Liver (tissue), 3 donors: ENCODE data around the gene PRPF6.

Experiments used
- GABPA ChIP-seq, 2 donors: IDR thresholded peaks in 1 of 2; conservative IDR thresholded peaks in 1 of 2; 2 replicates each; pipeline ENCODE4 v1.6.1; 2016; ENCODE audit warnings: antibody characterized with exemption in 2 of 2, mild to moderate bottlenecking in 1 of 2, moderate library complexity in 1 of 2
- JUND ChIP-seq, 2 donors: IDR thresholded peaks; 2 replicates each; pipeline ENCODE4 v1.6.1; 2016; ENCODE audit warnings: antibody characterized with exemption in 2 of 2
- RAD21 ChIP-seq, 2 donors: IDR thresholded peaks; 2 replicates each; pipeline ENCODE4 v1.6.1; 2016; ENCODE audit warnings: antibody characterized with exemption in 2 of 2, mild to moderate bottlenecking in 2 of 2
- TF ChIP-seq, protein P1 (sequence below): IDR thresholded peaks from 2 replicates; pipeline ENCODE4 v1.6.1; 2016; ENCODE audit warnings: antibody characterized with exemption
- TF ChIP-seq, protein P2 (sequence below): fragments of 150-350 bp; IDR thresholded peaks from 2 replicates; pipeline ENCODE4 v1.5.1; 2017; ENCODE audit warnings: improper control_type of control experiment, low read depth, low read length; ENCODE audit not compliant: missing input control
- donor health status: healthy.
- donor health status: healthy.

DNA sequence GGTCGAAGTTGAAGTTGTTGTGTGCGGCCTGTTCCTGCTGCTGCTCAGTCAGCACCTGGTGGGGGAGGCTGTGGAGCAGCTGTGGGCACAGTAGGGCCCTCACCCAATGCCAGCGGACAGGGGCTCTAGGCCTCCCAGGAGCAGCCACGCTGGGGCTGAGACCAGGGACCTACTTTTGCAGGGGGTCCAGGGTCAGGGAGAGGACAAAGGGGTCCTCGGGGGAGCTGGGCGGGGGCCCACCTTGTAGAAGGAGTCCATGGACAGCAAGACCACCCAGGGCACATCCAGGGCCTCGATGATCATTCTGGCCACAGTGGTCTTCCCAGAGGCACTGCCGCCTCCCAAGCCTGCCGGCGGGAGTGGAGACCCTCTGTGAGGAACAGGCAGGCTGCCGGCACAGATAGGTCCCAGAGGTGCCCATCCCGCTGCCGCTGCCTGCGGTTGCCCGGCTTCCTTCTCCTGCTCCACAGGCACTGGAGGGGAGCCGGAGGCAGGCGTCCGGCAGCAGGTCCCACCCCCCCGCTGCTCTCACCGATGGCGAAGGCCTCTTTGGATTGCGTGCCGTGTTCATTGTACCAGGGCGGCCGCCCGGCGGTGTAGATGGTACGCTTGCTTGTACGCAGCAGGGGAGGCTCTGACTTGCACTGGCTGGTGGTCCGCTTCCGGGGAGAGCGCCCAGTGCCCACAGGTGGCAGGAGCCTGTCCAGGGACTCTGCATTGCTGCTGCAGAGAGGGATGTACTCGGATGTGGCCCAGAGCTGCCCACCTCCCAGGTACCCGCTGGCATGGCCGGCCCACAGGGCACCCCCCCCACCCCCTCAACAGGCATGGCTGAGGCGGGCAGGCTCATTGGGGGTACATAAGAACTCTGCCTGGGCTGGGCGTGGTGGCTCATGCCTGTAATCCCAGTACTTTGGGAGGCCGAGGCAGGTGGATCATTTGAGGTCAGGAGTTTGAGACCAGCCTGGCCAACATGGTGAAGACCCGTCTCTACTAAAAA, 34.7 kb upstream of the PRPF6 start:
- TF ChIP-seq, protein P1, sequence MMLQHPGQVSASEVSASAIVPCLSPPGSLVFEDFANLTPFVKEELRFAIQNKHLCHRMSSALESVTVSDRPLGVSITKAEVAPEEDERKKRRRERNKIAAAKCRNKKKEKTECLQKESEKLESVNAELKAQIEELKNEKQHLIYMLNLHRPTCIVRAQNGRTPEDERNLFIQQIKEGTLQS = no peak
- TF ChIP-seq JUND (IDR thresholded peaks at IDR 0.05) (no peak), RAD21 (IDR thresholded peaks at IDR 0.05) (no peak), GABPA (IDR thresholded peaks at IDR 0.05 in 1 of 2, conservative IDR thresholded peaks at IDR 0.05 in 1 of 2) (no peak)
- TF ChIP-seq, protein P2, sequence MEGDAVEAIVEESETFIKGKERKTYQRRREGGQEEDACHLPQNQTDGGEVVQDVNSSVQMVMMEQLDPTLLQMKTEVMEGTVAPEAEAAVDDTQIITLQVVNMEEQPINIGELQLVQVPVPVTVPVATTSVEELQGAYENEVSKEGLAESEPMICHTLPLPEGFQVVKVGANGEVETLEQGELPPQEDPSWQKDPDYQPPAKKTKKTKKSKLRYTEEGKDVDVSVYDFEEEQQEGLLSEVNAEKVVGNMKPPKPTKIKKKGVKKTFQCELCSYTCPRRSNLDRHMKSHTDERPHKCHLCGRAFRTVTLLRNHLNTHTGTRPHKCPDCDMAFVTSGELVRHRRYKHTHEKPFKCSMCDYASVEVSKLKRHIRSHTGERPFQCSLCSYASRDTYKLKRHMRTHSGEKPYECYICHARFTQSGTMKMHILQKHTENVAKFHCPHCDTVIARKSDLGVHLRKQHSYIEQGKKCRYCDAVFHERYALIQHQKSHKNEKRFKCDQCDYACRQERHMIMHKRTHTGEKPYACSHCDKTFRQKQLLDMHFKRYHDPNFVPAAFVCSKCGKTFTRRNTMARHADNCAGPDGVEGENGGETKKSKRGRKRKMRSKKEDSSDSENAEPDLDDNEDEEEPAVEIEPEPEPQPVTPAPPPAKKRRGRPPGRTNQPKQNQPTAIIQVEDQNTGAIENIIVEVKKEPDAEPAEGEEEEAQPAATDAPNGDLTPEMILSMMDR = no peak
